ENCODE results near the gene WDR20.

- TF ChIP-seq, protein P1, sequence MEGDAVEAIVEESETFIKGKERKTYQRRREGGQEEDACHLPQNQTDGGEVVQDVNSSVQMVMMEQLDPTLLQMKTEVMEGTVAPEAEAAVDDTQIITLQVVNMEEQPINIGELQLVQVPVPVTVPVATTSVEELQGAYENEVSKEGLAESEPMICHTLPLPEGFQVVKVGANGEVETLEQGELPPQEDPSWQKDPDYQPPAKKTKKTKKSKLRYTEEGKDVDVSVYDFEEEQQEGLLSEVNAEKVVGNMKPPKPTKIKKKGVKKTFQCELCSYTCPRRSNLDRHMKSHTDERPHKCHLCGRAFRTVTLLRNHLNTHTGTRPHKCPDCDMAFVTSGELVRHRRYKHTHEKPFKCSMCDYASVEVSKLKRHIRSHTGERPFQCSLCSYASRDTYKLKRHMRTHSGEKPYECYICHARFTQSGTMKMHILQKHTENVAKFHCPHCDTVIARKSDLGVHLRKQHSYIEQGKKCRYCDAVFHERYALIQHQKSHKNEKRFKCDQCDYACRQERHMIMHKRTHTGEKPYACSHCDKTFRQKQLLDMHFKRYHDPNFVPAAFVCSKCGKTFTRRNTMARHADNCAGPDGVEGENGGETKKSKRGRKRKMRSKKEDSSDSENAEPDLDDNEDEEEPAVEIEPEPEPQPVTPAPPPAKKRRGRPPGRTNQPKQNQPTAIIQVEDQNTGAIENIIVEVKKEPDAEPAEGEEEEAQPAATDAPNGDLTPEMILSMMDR (IDR thresholded peaks at IDR 0.05), result no peak
- no peak for TF ChIP-seq POLR2A (IDR thresholded peaks at IDR 0.05)
Observed at GRCh38 chr14:102252834-102253801, 113.4 kb downstream of the WDR20 start.
